Neural cell (in vitro differentiated cells): Measurements from ENCODE around the gene PNISR. TPM values are rescaled to one million over a fixed set of nuclear protein-coding genes. Genes with fewer than 3 reads are reported as not detected.
A peak's percentile ranks its signal among the peaks of the same experiment; 100 is the strongest.

ENCODE experiments used
- H2AFZ ChIP-seq: fragments of 200-600, 300-800 bp; sonication (generic), shearing (Covaris generic); 2 replicates; pipeline ENCODE4 v1.6.0; 2014; ENCODE audit warnings: low read depth, mild to moderate bottlenecking, antibody characterized with exemption, low read length, moderate library complexity
- H3F3A ChIP-seq: fragments of 200-600 bp; shearing (Covaris generic); 2 replicates; pipeline ENCODE4 v1.6.1; 2016; ENCODE audit warnings: mild to moderate bottlenecking, moderate library complexity, mixed read lengths, antibody characterized with exemption, low read length; ENCODE audit not compliant: insufficient read depth, poor library complexity, severe bottlenecking
- H3K27ac ChIP-seq: fragments of 200-600, 300-800 bp; sonication (generic), shearing (Covaris generic); 2 replicates; pipeline ENCODE4 v1.5.1; 2014; ENCODE audit warnings: mild to moderate bottlenecking, low read length, moderate library complexity
- H3K27me3 ChIP-seq: fragments of 300-800, 200-600 bp; sonication (generic), shearing (Covaris generic); 2 replicates; pipeline ENCODE4 v1.6.0; 2014; ENCODE audit warnings: mild to moderate bottlenecking, low read depth, low read length, moderate library complexity; ENCODE audit not compliant: insufficient read depth
- H3K36me3 ChIP-seq: fragments of 300-800, 200-600 bp; sonication (generic), shearing (Covaris generic); 2 replicates; pipeline ENCODE4 v1.5.1; 2014; ENCODE audit warnings: mild to moderate bottlenecking, antibody characterized with exemption, low read length, moderate library complexity; ENCODE audit not compliant: insufficient read depth
- H3K4me2 ChIP-seq: fragments of 300-800, 200-600 bp; sonication (generic), shearing (Covaris generic); 2 replicates; pipeline ENCODE4 v1.6.0; 2014; ENCODE audit warnings: mild to moderate bottlenecking, low read length
- H3K4me3 ChIP-seq: fragments of 300-800, 200-600 bp; sonication (generic), shearing (Covaris generic); 2 replicates; pipeline ENCODE4 v1.5.1; 2014; ENCODE audit warnings: mild to moderate bottlenecking, low read length, moderate library complexity
- H3K79me2 ChIP-seq: fragments of 200-600 bp; shearing (Covaris generic); replicated peaks from 2 replicates; pipeline ENCODE4 v1.6.0; 2014; ENCODE audit warnings: mild to moderate bottlenecking, low read length, moderate library complexity; ENCODE audit not compliant: insufficient read depth
- H3K9ac ChIP-seq: fragments of 300-800, 200-600 bp; sonication (generic), shearing (Covaris generic); 2 replicates; pipeline ENCODE4 v1.6.1; 2016; ENCODE audit warnings: mild to moderate bottlenecking, low read length, mixed read lengths
- H3K9me2 ChIP-seq: fragments of 200-600 bp; shearing (Covaris generic); 2 replicates; pipeline ENCODE4 v1.6.1; 2016; ENCODE audit warnings: mild to moderate bottlenecking, low read length, mixed read lengths; ENCODE audit not compliant: insufficient read depth
- H3K9me3 ChIP-seq: fragments of 200-600, 300-800 bp; sonication (generic), shearing (Covaris generic); 2 replicates; pipeline ENCODE4 v1.6.1; 2016; ENCODE audit warnings: mild to moderate bottlenecking, mixed run types, low read length, moderate library complexity, mixed read lengths
- H4K20me1 ChIP-seq: fragments of 200-600 bp; shearing (Covaris generic); 2 replicates; pipeline ENCODE4 v1.6.1; 2016; ENCODE audit warnings: mild to moderate bottlenecking, mixed run types; ENCODE audit not compliant: insufficient read depth
- CTCF ChIP-seq: fragments of 450-650 bp; IDR thresholded peaks from 2 replicates; pipeline ENCODE4 v1.5.1; 2014; ENCODE audit warnings: antibody characterized with exemption, mild to moderate bottlenecking, moderate library complexity; ENCODE audit not compliant: poor library complexity, severe bottlenecking
- EP300 ChIP-seq: fragments of 450-650 bp; conservative IDR thresholded peaks from 2 replicates; pipeline ENCODE4 v1.6.1; 2014; ENCODE audit warnings: antibody characterized with exemption, mild to moderate bottlenecking, moderate library complexity; ENCODE audit not compliant: poor library complexity, severe bottlenecking
- EZH2 ChIP-seq: fragments of 200-600, 300-800 bp; shearing (Covaris generic), sonication (generic); IDR thresholded peaks from 2 replicates; pipeline ENCODE4 v1.6.1; 2014; ENCODE audit warnings: antibody characterized with exemption, low read length, borderline replicate concordance, mild to moderate bottlenecking; ENCODE audit not compliant: insufficient read depth, poor library complexity, severe bottlenecking
- MXI1 ChIP-seq: fragments of 450-650 bp; conservative IDR thresholded peaks from 2 replicates; pipeline ENCODE4 v1.6.1; 2014; ENCODE audit warnings: antibody characterized with exemption, mild to moderate bottlenecking; ENCODE audit not compliant: poor library complexity, severe bottlenecking
- POLR2AphosphoS5 ChIP-seq: IDR thresholded peaks from 2 replicates; pipeline ENCODE4 v1.6.1; 2012
- RAD21 ChIP-seq: fragments of 450-650 bp; conservative IDR thresholded peaks from 2 replicates; pipeline ENCODE4 v1.6.1; 2014; ENCODE audit warnings: antibody characterized with exemption, mild to moderate bottlenecking, moderate library complexity
- REST ChIP-seq: IDR thresholded peaks from 2 replicates; pipeline ENCODE4 v1.6.1; 2012; ENCODE audit warnings: borderline replicate concordance
- SMC3 ChIP-seq: fragments of 450-650 bp; conservative IDR thresholded peaks from 2 replicates; pipeline ENCODE4 v1.6.1; 2014; ENCODE audit warnings: antibody characterized with exemption, mild to moderate bottlenecking, moderate library complexity; ENCODE audit not compliant: poor library complexity
- TAF1 ChIP-seq: IDR thresholded peaks from 2 replicates; pipeline ENCODE4 v1.6.1; 2012; ENCODE audit warnings: low read depth
- polyA plus RNA-seq: library from polyadenylated mRNA; depleted of rRNA; stranded (reverse); fragments of >200 nt; gene quantifications from 2 replicates; pipeline ENCODE4 v1.2.3, GENCODE V29; 2014

Gene PNISR
- polyA plus RNA-seq, 1 donor from 2014 or later: 391 TPM

- H3K9me3 ChIP-seq: no peaks in the 10 kb centered on the region
- no peaks in the 10 kb centered on the region for H4K20me1 ChIP-seq
- H3K4me2 ChIP-seq: peak within 1 kb of the TSS; percentile 99
- H3K27me3 ChIP-seq: no peaks in the 10 kb centered on the region
- H3K4me3 ChIP-seq: peak within 1 kb of the TSS; percentile 96
- H3K79me2 ChIP-seq: peaks cover 36% of the 10 kb centered on the region
- H3K36me3 ChIP-seq: no peaks in the 10 kb centered on the region
- no peaks in the 10 kb centered on the region for H3K9me2 ChIP-seq
- peak within 1 kb of the TSS; percentile 83 for H3K27ac ChIP-seq
- H2AFZ ChIP-seq: peak within 1 kb of the TSS; percentile 89
- TF ChIP-seq TAF1 (no peak), RAD21 (peak; percentile 60), REST (peak; percentile 77), EZH2 (no peak), POLR2AphosphoS5 (peak; percentile 74), SMC3 (peak; percentile 61), CTCF (peak; percentile 71), EP300 (peak; percentile 51), MXI1 (peak; percentile 55)
- no peaks in the 10 kb centered on the region for H3F3A ChIP-seq
- H3K9ac ChIP-seq: peak within 1 kb of the TSS; percentile 96
Measured at GRCh38 chr6:99349171-99350141, 75.7 kb downstream of the PNISR start, which contains the start of gene FAXC. Gene FAXC (minus strand): TSS chr6:99349674. CDS start chr6:99349372, 302 bp downstream.

DNA sequence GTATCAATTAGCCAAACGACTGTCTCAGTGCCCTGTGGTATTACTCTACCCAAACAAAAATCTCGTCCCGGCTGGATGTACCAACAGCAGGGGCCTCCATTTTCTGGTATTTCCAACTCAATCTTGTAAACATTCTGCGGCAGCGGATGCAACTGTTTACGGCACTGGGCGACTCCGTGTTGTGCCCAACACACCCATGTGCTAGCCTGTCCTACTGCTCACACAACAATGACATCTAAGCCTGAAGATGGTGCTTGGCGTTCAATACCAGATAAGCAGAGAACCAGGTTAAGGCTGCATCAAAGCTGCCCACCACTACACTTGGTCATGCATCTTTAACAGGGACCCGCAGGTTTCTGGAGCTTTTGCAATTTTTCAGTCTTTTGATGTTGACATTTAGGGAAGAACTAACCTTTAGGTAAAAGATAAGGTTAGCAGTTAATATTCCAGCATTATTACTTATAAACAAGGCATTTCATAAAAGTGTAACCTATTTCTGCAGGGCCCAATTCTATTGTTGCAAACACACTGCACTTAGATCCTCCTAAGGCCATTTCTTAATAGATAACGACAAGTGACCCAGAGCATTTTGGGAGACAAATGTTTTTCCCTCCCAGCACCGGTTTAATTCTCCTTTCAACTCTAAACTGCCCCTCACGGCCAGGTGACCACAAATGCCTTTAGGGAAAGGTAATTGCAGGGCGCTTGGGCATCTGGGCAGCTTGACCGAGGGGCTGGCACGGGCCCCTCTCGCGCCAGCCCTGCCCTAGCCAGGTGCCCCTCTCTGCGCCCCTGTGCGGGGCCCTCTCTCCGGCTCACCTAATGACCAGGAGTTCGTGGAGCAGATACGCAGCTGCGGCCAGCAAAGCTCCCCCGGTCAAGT, 76.6 kb downstream of the PNISR start:
- Histone ChIP-seq H3K9me3 (no peaks in the 10 kb centered on the region), H2AFZ (peak overlapping the region; percentile 89), H3K9ac (peak overlapping the region; percentile 96), H3K9me2 (no peaks in the 10 kb centered on the region), H3F3A (no peaks in the 10 kb centered on the region), H3K27me3 (no peaks in the 10 kb centered on the region), H3K4me2 (peak overlapping the region; percentile 99), H3K79me2 (peaks cover 41% of the 10 kb centered on the region), H3K27ac (peak overlapping the region; percentile 83), H4K20me1 (no peaks in the 10 kb centered on the region), H3K4me3 (peak overlapping the region; percentile 96), H3K36me3 (no peaks in the 10 kb centered on the region)
- TF ChIP-seq EZH2 (no peak), CTCF (no peak), POLR2AphosphoS5 (peak; percentile 34), MXI1 (no peak), SMC3 (no peak), TAF1 (no peak), RAD21 (no peak), REST (peak; percentile 7), EP300 (no peak)
